GM23338 (cell line): ENCODE data around the gene GRID1.

ENCODE experiments used
- CREB1 ChIP-seq: fragments of 250-450 bp; sonication (Bioruptor Pico); IDR thresholded peaks from 2 replicates; pipeline ENCODE4 v1.5.0; 2020; ENCODE audit warnings: low read depth, mild to moderate bottlenecking, moderate library complexity
- CTCF ChIP-seq, 2 experiments: fragments of 200-600 bp in 1 of 2; sonication (generic) in 1 of 2; conservative IDR thresholded peaks; 2 replicates each; pipeline versions ENCODE4 v1.5.1 to v1.6.1; 2016 to 2017; ENCODE audit warnings: antibody characterized with exemption in 2 of 2, low read depth in 2 of 2, mild to moderate bottlenecking in 2 of 2, moderate library complexity in 1 of 2
- EZH2 ChIP-seq: fragments of 200-600 bp; sonication (generic); IDR thresholded peaks from one replicate; pipeline ENCODE4 v1.8.0; 2017; ENCODE audit warnings: antibody characterized with exemption, mild to moderate bottlenecking, low read depth; ENCODE audit not compliant: unreplicated experiment
- POLR2AphosphoS5 ChIP-seq: IDR thresholded peaks from 2 replicates; pipeline ENCODE4 v1.6.1; 2016; ENCODE audit warnings: antibody characterized with exemption, low read depth
- REST ChIP-seq: IDR thresholded peaks from one replicate; pipeline ENCODE4 v1.6.1; 2018; ENCODE audit warnings: antibody characterized with exemption; ENCODE audit not compliant: unreplicated experiment
- ZNF114 ChIP-seq: fragments of 250-450 bp; sonication (Bioruptor Pico); IDR thresholded peaks from 2 replicates; pipeline ENCODE4 v1.5.0; 2020; ENCODE audit warnings: mild to moderate bottlenecking, moderate library complexity
- TF ChIP-seq, protein P1 (sequence below): IDR thresholded peaks from 2 replicates; pipeline ENCODE4 v1.6.1; 2016; ENCODE audit warnings: antibody characterized with exemption

DNA sequence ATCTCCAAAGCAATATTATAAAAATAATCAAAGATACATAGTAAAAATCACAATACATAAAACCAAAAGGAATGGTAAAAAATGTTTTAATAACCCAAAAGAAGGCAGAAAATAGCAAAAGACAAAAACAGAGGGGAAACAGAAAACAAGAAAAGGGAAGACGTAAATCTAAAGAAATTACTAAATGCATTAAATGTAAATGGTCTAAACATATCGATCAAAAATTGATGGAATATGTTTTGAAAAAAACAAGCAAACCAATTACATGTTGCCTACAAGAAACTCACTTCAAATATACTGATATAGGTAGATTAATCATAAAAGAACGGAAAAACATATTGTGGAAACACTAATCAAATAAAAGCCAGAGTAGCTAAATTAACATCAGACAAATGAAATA lies 369.1 kb downstream of the GRID1 start:
- TF ChIP-seq CTCF (conservative IDR thresholded peaks at IDR 0.05; ENCODE audit: low read depth in 2 of 2): no peak
- no peak for TF ChIP-seq ZNF114
- TF ChIP-seq EZH2: no peak
- no peak for TF ChIP-seq POLR2AphosphoS5
- TF ChIP-seq REST: no peak
- TF ChIP-seq CREB1 (CRISPR knock-in tag): no peak
- TF ChIP-seq, protein P1, sequence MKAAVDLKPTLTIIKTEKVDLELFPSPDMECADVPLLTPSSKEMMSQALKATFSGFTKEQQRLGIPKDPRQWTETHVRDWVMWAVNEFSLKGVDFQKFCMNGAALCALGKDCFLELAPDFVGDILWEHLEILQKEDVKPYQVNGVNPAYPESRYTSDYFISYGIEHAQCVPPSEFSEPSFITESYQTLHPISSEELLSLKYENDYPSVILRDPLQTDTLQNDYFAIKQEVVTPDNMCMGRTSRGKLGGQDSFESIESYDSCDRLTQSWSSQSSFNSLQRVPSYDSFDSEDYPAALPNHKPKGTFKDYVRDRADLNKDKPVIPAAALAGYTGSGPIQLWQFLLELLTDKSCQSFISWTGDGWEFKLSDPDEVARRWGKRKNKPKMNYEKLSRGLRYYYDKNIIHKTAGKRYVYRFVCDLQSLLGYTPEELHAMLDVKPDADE: no peak
